Cardiac muscle cell (in vitro differentiated cells and primary cell): ENCODE results near the gene FBXO8. TPM values are rescaled to one million over a fixed set of nuclear protein-coding genes. Genes with fewer than 3 reads are reported as not detected.
A peak's percentile ranks its signal among the peaks of the same experiment; 100 is the strongest.

ENCODE experiments used
- DNase-seq, 2 donors: peaks; one replicate each; pipeline versions ENCODE4 v3.0.0 to v3.0.0-alpha.2; 2010 to 2017; ENCODE audit warnings: low read depth in 1 of 2, low spot score in 1 of 2
- H3K27ac ChIP-seq: fragments of 200-600 bp; sonication (generic); 2 replicates; pipeline ENCODE4 v1.5.1; 2016
- H3K27me3 ChIP-seq: fragments of 200-600 bp; sonication (generic); 2 replicates; pipeline ENCODE4 v1.6.0; 2016; ENCODE audit warnings: control low read depth
- H3K36me3 ChIP-seq: fragments of 200-600 bp; sonication (generic); 2 replicates; pipeline ENCODE4 v1.5.1; 2016; ENCODE audit warnings: control low read depth
- H3K4me1 ChIP-seq: fragments of 200-600 bp; sonication (generic); 2 replicates; pipeline ENCODE4 v1.8.1; 2017; ENCODE audit warnings: low read depth, mild to moderate bottlenecking, mixed run types
- H3K4me3 ChIP-seq: fragments of 200-600 bp; sonication (generic); 2 replicates; pipeline ENCODE4 v1.5.1; 2016; ENCODE audit warnings: mild to moderate bottlenecking
- H3K9me3 ChIP-seq: fragments of 200-600 bp; sonication (generic); 2 replicates; pipeline ENCODE4 v1.5.1; 2017; ENCODE audit warnings: low read depth, mild to moderate bottlenecking, control low read depth
- polyA plus RNA-seq: library from polyadenylated mRNA; unstranded; fragments of >200 nt; fragmentation: Nextera tagmentation; extraction: Ambion mirVana; gene quantifications from 2 replicates; pipeline ENCODE4 v1.2.1, GENCODE V29; 2016
- total RNA-seq: library from RNA; depleted of rRNA; stranded (reverse); fragments of >200 nt; gene quantifications from 2 replicates; pipeline ENCODE4 v1.2.3, GENCODE V29; 2016
- TF ChIP-seq, protein P1 (sequence below): IDR thresholded peaks from 2 replicates; pipeline ENCODE4 v1.5.1; 2012; ENCODE audit warnings: low read depth, mild to moderate bottlenecking, low read length

Gene FBXO8
- total and polyA plus RNA-seq, 2 experiments from 2014 or later: 17.5 to 23.5 TPM

- Histone ChIP-seq H3K4me3 (no peak overlapping the region), H3K27ac (no peak overlapping the region)
- TF ChIP-seq, protein P1, sequence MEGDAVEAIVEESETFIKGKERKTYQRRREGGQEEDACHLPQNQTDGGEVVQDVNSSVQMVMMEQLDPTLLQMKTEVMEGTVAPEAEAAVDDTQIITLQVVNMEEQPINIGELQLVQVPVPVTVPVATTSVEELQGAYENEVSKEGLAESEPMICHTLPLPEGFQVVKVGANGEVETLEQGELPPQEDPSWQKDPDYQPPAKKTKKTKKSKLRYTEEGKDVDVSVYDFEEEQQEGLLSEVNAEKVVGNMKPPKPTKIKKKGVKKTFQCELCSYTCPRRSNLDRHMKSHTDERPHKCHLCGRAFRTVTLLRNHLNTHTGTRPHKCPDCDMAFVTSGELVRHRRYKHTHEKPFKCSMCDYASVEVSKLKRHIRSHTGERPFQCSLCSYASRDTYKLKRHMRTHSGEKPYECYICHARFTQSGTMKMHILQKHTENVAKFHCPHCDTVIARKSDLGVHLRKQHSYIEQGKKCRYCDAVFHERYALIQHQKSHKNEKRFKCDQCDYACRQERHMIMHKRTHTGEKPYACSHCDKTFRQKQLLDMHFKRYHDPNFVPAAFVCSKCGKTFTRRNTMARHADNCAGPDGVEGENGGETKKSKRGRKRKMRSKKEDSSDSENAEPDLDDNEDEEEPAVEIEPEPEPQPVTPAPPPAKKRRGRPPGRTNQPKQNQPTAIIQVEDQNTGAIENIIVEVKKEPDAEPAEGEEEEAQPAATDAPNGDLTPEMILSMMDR: no peak
Observed at GRCh38 chr4:174260099-174260498, 23.4 kb downstream of the FBXO8 start.

GRCh38 chr4:174259580-174259979 is 23.9 kb downstream of the FBXO8 start:
- no peak overlapping the region for H3K27ac ChIP-seq

More at GRCh38 chr4:174260099-174260498, 23.4 kb downstream of the FBXO8 start:
- no peaks in the 10 kb centered on the region for H3K4me1 ChIP-seq
- no peaks in the 10 kb centered on the region for H3K9me3 ChIP-seq
- no peaks in the 10 kb centered on the region for H3K27me3 ChIP-seq
- H3K36me3 ChIP-seq: peaks cover 3% of the 10 kb centered on the region
- peak in 1 of 2 donors; percentile 91 for DNase-seq

DNA sequence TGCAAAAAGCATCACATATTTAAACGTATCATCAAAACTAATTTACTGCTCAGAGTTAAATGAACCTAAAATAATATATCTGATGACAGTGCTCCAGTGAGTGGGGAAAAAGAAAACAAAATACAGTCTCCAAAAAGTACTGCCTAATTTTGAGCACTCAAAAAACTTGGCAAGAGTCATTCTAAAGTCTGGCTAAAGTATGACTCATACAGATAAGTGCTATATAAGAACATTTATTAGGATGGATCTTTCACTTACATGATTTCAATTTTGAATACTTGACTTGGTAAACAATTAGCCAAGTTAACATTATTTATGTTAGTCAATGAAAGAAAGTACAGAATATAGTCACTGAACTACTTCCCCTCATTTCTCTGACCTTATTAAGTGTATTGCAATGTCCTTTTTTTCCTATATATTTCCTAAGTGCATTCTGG is 27.2 kb downstream of the FBXO8 start:
- no peak overlapping the region for H3K27ac ChIP-seq
- H3K36me3 ChIP-seq: no peaks in the 10 kb centered on the region
- H3K4me1 ChIP-seq: no peaks in the 10 kb centered on the region
- no peaks in the 10 kb centered on the region for H3K27me3 ChIP-seq
- DNase-seq: peak in 1 of 2 donors; percentile 69
- no peaks in the 10 kb centered on the region for H3K9me3 ChIP-seq
- no peak overlapping the region for H3K4me3 ChIP-seq
- TF ChIP-seq, protein P1: no peak

More at GRCh38 chr4:174259580-174259979, 23.9 kb downstream of the FBXO8 start:
- H3K36me3 ChIP-seq: peaks cover 3% of the 10 kb centered on the region
- no peaks in the 10 kb centered on the region for H3K9me3 ChIP-seq
- no peaks in the 10 kb centered on the region for H3K27me3 ChIP-seq
- TF ChIP-seq, protein P1: no peak
- peak in 1 of 2 donors; percentile 10 for DNase-seq
- H3K4me3 ChIP-seq: no peak overlapping the region
- H3K4me1 ChIP-seq: no peaks in the 10 kb centered on the region

GRCh38 chr4:174255786-174256185 is 27.7 kb downstream of the FBXO8 start:
- no peaks in the 10 kb centered on the region for H3K36me3 ChIP-seq
- H3K27ac ChIP-seq: no peak overlapping the region
- TF ChIP-seq, protein P1: no peak
- peak in 1 of 2 donors; percentile 85 for DNase-seq
- H3K9me3 ChIP-seq: no peaks in the 10 kb centered on the region
- H3K4me1 ChIP-seq: no peaks in the 10 kb centered on the region
- no peak overlapping the region for H3K4me3 ChIP-seq
- no peaks in the 10 kb centered on the region for H3K27me3 ChIP-seq

GRCh38 chr4:174255374-174255773 is 28.1 kb downstream of the FBXO8 start:
- H3K27me3 ChIP-seq: no peaks in the 10 kb centered on the region
- no peaks in the 10 kb centered on the region for H3K9me3 ChIP-seq
- DNase-seq: no peak
- H3K27ac ChIP-seq: no peak overlapping the region
- no peaks in the 10 kb centered on the region for H3K36me3 ChIP-seq
- H3K4me1 ChIP-seq: no peaks in the 10 kb centered on the region
- TF ChIP-seq, protein P1: no peak
- H3K4me3 ChIP-seq: no peak overlapping the region

DNA sequence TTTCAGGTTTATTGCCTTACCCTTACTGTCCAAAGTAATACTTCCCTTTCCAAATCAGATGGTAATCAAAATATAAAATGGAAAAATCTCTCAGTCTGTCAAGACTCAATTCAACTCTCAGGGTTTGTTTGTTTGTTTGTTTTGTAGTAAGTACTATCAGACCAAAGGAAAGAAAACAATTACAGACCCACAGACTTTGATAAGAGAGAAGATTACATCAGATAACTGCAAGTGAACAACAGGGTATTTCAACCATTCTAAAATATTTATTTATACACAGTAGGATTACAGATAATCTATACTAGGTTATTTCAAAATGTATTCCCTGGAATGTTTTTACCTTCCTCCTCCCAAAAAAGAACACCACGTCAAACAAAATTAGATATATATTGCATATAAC is 28.9 kb downstream of the FBXO8 start:
- H3K4me1 ChIP-seq: no peaks in the 10 kb centered on the region
- no peak overlapping the region for H3K27ac ChIP-seq
- H3K4me3 ChIP-seq: no peak overlapping the region
- DNase-seq: no peak
- no peaks in the 10 kb centered on the region for H3K27me3 ChIP-seq
- TF ChIP-seq, protein P1: no peak
- no peaks in the 10 kb centered on the region for H3K36me3 ChIP-seq
- H3K9me3 ChIP-seq: no peaks in the 10 kb centered on the region
